Vagina (tissue), 2 donors: Measurements from ENCODE around the gene GPR137B.
"Not testable (repeated sequence)": the region's sequence is repeated elsewhere in the genome, so short reads cannot be mapped to it uniquely, and the experiment has no call there.

Source experiments
- CTCF ChIP-seq, 3 experiments: fragments of 450-650 bp in 2 of 3; fragments of 200-600 bp in 1 of 3; sonication (generic) in 1 of 3; IDR thresholded peaks; one replicate each; pipeline ENCODE4 v1.5.1; 2017 to 2019; ENCODE audit warnings: antibody characterized with exemption in 3 of 3, mild to moderate bottlenecking in 2 of 3, moderate library complexity in 2 of 3
- POLR2A ChIP-seq, 2 donors: fragments of 450-650 bp; IDR thresholded peaks; one replicate each; pipeline ENCODE4 v1.6.1; 2017; ENCODE audit warnings: antibody characterized with exemption in 2 of 2, mild to moderate bottlenecking in 2 of 2, moderate library complexity in 2 of 2
- POLR2AphosphoS5 ChIP-seq, 2 donors: sonication (generic); formaldehyde crosslinking; IDR thresholded peaks; one replicate each; pipeline ENCODE4 v1.9.0; 2017; ENCODE audit warnings: antibody characterized with exemption in 2 of 2, mild to moderate bottlenecking in 2 of 2, low read depth in 1 of 2; ENCODE audit not compliant: insufficient read depth in 1 of 2

GRCh38 chr1:236161755-236162154 lies 19.4 kb downstream of the GPR137B start:
- not testable (repeated sequence) for TF ChIP-seq CTCF (IDR thresholded peaks at IDR 0.05); POLR2A (IDR thresholded peaks at IDR 0.05); POLR2AphosphoS5 (IDR thresholded peaks at IDR 0.05; ENCODE audit: insufficient read depth in 1 of 2, low read depth in 1 of 2)
